Skeletal muscle cell (primary cell): Measurements from ENCODE around the gene ZIC5.

Experiments used
- DNase-seq: peaks from one replicate; pipeline ENCODE4 v3.0.0-alpha.2; 2010; ENCODE audit warnings: low read depth
- H3K4me3 ChIP-seq: 2 replicates; pipeline ENCODE4 v1.5.1; 2011; ENCODE audit warnings: low read depth, mild to moderate bottlenecking, control low read depth, low read length, moderate library complexity

Gene ZIC5

DNA sequence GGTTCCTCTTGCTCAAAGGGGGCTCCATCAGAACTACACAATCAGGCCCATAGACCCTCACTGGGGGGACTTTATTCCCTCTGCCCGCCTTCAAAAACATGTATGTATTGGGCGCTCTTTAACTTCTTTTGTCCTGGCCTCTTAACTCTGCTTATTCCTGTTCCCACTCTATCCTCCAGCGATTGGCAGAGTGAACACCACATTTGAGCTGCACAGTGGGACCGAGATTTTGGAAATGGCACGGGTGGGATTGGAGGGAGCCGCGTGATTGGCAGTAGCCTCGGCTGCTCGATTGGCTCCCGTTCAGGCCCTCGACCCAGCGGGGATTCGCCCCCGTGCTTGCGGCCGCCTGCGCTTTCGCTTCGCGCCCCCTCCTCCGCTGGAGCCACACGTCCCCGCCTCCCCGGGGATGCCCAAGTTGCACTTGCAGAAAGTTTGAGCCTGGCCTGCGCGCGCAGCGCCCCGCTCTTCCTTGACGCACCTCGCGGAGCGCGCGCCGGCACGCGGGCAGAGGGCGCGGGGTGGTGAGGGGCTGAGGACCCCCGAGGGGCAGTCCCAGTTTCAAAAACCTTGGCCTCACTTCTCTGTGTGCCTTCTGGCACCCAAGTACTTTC, at the start of gene ZIC5:
Gene ZIC5 (minus strand): TSS at position 192 of the 614 bp plus-strand sequence. CDS start 164 bp downstream, at position 28.
- H3K4me3 ChIP-seq, result no peak within 1 kb of the TSS

DNA sequence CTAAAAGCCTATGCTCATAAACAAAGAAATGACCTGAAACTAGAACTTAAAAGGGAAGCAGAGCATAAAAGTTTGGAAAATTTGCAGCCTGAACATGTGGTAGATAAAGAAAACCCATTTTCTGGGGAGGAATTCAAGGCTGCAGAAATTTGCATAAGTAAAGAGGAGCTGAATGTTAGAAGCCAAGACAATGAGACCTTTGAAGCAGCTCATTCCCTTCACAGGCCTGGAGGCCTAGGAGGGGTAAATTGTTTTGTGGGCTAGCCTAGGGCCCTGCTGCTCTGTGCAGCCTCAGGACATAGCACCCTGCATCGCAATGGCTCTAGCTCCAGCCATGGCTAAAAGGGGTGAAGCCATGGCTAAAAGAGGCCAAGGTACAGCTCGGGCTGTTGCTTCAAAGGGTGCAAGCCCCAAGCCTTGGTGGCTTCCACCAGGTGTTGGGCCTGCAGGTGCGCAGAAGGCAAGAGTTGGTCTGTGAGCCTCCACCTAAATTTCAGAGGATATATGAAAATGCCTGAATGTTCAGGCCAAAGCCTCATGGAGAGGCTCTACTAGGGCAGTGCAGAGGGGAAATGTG, 48.3 kb upstream of the ZIC5 start:
- no peak overlapping the region for H3K4me3 ChIP-seq
- DNase-seq, result no peak

More for the DNA sequence above, at the start of gene ZIC5:
- DNase-seq, result no peak

DNA sequence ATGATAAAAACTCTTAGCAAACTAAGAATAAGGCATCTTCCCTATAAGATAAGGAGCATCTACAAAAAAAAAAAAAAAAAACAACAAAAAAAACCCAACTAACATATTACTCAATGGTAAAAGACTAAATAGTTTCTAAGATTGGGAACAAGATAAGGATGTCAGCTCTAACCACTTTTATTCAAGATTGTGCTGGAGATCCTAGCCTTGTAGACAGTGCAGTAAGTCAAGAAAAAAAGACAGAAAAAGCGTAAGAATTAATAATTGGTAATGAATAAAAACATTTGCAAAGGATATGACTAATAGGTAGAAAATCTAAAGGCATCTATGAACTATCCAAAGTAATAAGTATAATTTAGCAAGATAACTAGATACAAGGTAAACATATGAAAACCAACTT, 43.1 kb upstream of the ZIC5 start:
- H3K4me3 ChIP-seq, result no peak overlapping the region
- DNase-seq, result no peak

DNA sequence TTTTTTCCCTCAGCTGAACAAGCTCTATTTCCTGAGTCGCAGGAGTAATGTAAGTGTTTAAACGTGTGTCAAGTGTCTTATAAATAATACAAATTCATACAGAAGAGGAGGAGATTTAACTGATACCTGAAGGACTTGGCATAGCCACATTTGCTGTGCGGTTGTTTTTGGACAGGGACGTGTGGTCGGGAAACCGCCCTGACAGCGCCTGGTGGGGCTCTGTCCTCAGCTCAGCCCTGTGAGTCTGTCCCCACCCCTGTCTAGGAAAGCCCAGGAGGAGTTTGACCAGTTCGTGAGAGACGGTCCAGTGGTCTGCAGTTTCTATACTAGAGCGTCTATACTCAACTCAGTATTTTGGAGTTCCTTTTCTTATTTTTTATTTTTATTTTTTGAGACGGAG, 26.7 kb upstream of the ZIC5 start:
- H3K4me3 ChIP-seq, result no peak overlapping the region
- DNase-seq, result no peak

- DNase-seq, result no peak
- H3K4me3 ChIP-seq, result no peak overlapping the region
Measured at GRCh38 chr13:99997702-99998214, 26.2 kb upstream of the ZIC5 start.

DNA sequence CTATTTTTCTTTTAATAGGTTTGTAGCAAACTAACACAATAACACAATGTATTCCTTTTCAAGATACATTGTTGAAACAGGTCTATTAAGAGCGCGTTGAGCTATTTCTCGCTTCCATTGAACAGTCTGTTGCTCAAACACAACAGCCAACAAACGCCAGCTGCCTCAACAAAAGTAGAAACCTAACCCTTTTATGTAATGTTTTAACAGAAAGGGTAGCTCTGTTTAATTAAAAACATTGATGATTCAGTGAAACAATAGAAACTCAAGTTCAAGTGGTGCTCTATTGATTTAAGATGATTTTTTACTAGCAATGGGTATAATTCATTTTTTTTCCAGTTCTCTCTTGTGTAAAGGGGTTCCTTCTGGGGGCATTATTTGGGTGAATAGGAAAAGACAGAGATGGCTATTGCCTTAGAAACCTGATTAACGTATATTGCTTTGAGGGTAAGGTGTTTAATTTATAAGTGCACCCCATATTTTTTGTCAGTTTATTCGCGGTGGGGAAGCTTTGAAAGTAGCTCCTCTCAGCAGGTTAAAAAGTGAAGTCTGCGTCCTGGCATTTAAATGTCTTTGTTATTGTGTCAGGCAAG, 24.9 kb upstream of the ZIC5 start:
- DNase-seq, result no peak
- H3K4me3 ChIP-seq, result no peak overlapping the region

DNA sequence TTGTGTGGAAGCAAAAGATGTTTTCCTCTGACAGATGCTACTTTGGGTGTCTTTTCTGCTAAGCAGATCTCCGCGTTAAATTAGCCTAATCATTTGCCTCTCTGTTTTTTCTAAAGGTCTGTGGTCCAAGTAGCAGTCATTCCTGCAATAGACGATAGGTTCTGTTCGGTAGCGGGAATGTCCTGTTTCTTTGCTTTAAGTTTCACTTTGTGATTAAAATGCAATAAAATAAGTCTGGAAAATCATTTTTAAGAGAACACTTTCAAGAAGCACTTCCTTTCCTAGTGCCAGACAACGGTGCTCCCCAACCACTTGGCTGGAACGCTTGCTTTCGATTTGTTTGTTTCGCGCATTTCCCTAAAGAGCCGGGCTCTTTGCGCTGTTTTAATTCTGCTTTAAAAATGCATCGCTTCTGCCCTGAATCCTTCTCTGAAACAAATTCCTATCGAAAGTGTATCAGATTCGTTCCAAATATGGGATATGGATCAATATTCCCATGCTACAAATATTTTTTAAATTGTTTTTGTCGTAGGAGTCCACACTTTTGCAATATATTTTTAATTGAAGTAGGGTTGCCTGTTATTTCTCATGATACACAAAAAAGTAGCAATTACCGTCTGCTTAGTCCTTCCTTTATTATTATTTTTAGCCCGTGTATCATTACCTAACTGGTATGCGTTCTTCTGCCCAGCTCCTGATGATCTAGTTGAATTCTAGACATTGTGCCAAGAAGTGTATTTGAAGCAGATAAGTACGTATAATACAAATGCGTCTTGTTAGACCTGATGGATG, 24.2 kb upstream of the ZIC5 start:
- no peak overlapping the region for H3K4me3 ChIP-seq
- DNase-seq, result no peak

DNA sequence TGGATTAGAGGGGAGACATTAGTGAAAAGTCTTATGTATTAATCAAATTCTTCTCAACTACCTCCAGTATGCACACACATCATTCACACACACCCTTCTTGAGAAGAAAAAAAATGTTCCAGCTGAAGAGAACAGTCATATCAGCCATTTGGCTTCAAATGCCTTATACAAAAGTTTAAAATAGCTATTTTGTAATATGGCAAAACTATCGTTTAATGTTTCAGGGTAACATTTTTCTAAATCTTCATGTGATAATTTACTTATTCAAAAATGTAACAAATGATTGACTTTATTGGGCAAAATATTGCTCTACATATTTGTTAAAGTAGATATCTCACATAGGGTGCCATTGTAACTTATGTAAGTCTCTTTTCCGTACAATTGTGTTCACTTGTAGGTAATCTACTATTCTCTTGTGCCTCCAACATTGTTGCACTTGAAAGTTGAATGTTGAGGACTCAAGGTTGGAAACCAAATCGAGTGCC, 23.6 kb upstream of the ZIC5 start:
- H3K4me3 ChIP-seq, result no peak overlapping the region
- no peak for DNase-seq

DNA sequence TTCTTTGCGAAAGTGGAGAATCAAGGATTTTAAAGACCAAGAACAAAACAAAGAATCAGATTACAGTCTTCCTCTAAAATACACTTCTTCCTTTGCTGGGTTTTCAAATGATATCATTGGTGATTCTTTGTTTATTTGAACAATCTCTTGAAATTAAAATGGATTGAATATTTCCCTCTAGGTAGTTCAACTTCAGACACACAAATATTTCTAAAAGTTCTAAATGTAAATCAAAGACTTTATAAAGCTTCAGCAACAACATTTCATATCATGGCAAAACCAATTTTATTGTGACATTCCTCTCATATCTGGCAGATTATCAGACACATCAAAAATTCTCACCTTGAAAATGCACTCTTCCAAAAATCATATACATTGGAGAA, 23.1 kb upstream of the ZIC5 start:
- no peak overlapping the region for H3K4me3 ChIP-seq
- DNase-seq, result no peak

GRCh38 chr13:99993660-99994637, 22.4 kb upstream of the ZIC5 start:
- no peak overlapping the region for H3K4me3 ChIP-seq

GRCh38 chr13:99992949-99993351, 21.4 kb upstream of the ZIC5 start:
- no peak overlapping the region for H3K4me3 ChIP-seq
- no peak for DNase-seq

More at GRCh38 chr13:99993660-99994637, 22.4 kb upstream of the ZIC5 start:
- DNase-seq, result no peak

DNA sequence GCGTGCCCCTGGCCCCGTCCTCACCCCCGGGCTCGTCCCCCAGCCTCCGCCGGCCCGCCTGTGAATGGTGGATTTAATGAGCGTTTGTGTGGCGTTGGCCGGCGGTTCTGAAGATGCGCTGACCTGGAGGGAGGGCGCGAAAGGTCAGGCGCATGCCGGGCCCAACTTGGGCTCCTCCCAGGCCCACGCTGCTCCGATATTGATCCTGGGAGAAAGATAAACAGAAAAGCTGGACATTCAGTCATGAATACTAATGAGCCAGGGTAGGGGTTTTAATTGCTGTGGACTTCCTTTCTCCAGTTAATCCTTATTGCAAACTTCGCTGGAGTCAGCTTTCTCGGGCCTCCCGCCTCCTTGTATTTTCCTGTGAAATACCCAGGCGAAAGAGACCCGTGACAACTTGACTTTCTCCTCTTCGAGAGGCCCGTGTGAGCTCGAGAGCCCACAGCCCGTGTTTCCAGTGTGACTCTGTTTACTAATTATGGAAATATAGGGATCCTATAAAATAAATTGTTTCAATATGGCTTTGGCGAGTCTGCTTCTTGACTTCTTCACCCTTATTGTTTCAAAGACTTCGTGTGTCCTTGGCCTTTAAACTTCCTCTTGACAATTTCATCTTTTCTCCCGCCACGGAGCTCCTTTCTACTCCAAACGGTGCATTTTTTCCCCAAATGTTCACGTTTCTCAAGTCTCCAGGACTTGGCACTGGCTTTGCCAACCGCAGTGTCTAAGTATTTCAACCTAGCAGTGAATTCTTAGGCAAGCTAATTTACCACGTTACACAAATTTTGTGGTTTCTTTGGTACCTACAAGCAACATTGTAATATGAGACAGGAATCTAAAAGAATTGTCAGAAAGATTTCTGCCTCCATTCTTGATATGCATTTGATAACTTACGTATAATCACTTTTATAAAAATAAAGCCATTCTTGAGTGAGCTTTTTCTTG, 20.5 kb upstream of the ZIC5 start:
- no peak for DNase-seq
- no peak overlapping the region for H3K4me3 ChIP-seq

DNA sequence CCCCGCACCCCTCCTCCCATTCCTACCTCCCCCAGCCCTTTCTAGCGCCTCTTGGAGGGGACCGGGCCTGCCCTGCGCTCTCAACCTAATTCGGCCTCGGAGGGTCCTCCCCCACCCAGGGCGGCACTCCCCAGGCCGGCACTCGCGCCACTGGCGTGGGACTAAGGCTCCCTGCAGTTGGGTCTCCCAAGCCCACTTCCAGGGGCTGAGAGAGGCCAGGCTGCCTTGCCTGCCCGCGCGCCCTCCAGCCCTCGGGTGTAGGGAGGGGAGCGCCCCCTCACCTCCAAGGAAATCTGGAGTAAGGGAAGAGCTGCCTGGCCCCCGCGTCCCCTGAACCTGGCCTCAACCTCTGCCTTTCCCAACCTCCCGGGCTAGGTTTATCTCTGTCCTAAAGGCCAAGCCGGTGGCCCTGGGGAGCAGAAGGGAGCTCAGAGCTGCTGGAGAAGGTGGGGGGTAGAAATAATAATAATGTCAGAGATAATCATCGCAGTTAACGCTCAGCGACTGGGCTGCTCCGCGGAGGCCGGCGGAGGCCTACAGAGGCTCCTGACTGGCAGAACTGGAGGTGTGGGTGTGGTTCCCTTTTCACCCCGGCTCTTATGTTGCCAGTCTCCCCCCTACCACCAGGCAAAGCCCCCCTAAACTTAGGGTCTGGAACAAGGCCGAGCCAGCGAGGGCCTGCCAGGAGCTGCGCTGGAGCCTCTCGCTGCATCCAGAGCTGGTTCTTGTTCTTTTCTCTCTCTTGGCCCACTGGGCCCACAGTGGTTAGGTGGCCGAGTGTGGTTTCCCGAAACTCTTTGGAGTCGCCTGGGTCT, 19.7 kb upstream of the ZIC5 start:
- H3K4me3 ChIP-seq, result no peak overlapping the region
- no peak for DNase-seq

DNA sequence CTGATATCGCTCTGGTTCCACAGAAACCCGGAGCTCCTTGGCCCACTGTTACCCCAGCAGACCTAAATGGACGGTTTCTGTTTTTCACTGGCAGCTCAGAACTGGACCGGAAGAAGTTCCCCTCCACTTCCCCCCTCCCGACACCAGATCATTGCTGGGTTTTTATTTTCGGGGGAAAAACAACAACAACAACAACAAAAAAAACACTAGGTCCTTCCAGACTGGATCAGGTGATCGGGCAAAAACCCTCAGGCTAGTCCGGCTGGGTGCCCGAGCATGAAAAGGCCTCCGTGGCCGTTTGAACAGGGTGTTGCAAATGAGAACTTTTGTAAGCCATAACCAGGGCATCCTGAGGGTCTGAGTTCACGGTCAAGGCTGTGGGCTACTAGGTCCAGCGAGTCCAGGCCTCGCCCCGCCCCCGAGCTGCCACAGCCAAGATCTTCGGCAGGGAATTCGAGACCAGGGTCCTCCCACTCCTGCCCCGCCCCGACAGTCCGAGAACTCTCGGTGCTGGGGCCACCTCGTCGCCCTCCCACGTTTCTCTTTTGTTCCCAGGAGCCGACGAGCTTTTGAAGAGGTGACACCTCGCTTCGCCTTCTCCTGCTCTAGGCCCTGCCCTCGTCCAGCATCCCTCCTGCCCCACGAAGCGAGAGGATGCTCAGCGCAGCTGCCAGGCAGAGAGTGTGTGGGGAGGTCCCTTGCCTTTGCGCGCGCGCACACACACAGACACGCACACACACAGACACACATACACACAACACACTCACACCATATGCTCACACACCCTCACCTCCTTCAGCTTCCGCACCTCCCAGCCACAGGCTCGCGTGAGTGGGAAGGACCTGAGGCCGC, 18.8 kb upstream of the ZIC5 start:
- H3K4me3 ChIP-seq, result no peak overlapping the region

DNA sequence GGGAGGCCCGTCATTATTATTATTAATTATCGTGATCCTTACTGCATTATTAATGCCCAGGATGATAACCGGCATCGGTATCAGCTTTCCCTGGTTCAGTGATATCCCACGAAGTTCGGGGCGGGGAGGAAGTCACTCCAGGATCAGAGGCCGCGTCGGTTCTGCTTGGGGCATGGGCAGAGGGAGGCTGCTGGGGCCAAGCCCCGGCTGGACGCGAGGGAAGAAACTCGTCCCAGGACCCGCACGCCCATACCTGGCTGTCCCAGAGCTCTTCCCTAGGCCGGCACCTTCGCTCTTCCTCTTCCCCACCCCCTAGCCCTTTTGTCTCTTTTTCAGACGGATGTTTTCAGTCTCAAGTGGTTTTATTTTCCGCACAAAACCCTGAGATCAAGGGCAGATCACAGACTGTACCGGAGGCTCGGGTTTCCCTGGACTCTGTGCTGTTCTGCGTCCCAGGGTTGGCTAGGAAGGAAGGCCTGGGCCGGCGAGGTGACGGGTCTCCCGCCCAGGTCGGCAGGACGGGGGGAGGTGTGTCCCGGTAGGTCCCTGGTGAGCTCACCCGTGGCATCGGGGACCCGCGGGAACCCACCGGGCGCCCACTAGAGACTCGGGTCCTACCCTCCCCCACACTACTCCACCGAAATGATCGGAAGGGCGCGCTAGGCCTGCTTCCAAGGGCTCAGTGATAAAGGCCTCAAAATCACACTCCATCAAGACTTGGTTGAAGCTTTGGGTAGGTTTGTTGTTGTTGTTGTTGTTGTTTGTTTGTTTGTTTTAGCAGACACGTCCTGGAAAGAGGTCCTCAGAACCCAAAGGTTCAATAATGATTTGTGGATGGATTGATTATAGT, 17.9 kb upstream of the ZIC5 start:
- no peak for DNase-seq
- H3K4me3 ChIP-seq, result no peak overlapping the region

More for the DNA sequence above, 18.8 kb upstream of the ZIC5 start:
- no peak for DNase-seq
